Testis (tissue), 2 donors: Measurements from ENCODE around the gene ELAVL4.

Experiments
- CTCF ChIP-seq, 3 experiments: fragments of 450-650 bp in 2 of 3; fragments of 200-600 bp in 1 of 3; sonication (generic) in 1 of 3; IDR thresholded peaks; one replicate each; pipeline ENCODE4 v1.5.1; 2016 to 2019; ENCODE audit warnings: antibody characterized with exemption in 3 of 3, mild to moderate bottlenecking in 2 of 3, moderate library complexity in 1 of 3
- POLR2A ChIP-seq: fragments of 450-650 bp; IDR thresholded peaks from one replicate; pipeline ENCODE4 v1.6.1; 2017; ENCODE audit warnings: antibody characterized with exemption, mild to moderate bottlenecking, moderate library complexity

DNA sequence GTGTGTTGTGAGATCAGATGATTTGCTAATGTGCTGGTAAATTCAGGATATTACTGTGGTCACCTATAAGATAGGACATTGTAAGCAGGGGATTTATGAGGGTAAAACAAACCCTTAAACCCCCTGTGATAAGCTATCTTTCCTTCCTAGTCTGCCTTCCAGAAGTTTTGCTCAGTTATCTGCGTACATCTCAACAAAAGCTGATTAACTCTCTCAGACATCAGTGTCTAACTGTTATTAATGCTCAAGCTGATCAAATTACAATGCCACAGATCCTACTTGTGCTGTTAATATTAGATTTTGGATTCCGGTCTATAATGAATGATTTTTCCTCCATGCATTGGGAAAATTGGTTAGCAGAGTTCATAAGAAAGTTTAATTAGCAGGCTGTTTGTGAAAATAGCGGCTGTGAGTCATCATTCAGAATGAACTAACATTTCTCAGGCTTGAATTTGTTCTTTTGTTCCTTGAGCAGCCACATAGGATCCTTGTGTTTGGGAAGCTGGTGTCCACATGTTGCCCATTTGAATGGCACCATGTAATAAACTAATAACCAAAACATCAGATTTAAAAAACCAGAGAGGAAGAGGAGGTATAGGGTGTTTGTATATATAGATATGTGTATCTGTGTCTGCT is 48.7 kb downstream of the ELAVL4 start:
- TF ChIP-seq CTCF (IDR thresholded peaks at IDR 0.05) (no peak), POLR2A (no peak)
